HUES6 (cell line): Measurements from ENCODE around the gene MBOAT1.
"Not testable (repeated sequence)": the region's sequence is repeated elsewhere in the genome, so short reads cannot be mapped to it uniquely, and the experiment has no call there.

Experiments used
- H3K27ac ChIP-seq: 2 replicates; pipeline ENCODE4 v1.7.0; 2013; ENCODE audit warnings: low read depth, mild to moderate bottlenecking, low read length, inconsistent platforms
- H3K27me3 ChIP-seq: 2 replicates; pipeline ENCODE4 v1.6.1; 2013; ENCODE audit warnings: low read length; ENCODE audit not compliant: control insufficient read depth, insufficient read depth
- H3K36me3 ChIP-seq: 2 replicates; pipeline ENCODE4 v1.6.1; 2013; ENCODE audit warnings: low read length; ENCODE audit not compliant: control insufficient read depth, insufficient read depth
- H3K4me1 ChIP-seq: 2 replicates; pipeline ENCODE4 v1.6.1; 2013; ENCODE audit warnings: low read length; ENCODE audit not compliant: control insufficient read depth, insufficient read depth
- H3K4me3 ChIP-seq: 2 replicates; pipeline ENCODE4 v1.5.1; 2013; ENCODE audit warnings: low read depth, low read length
- H3K9ac ChIP-seq: one replicate; pipeline ENCODE4 v1.6.1; 2013; ENCODE audit warnings: mild to moderate bottlenecking, low read length
- H3K9me3 ChIP-seq: 2 replicates; pipeline ENCODE4 v1.6.1; 2013; ENCODE audit warnings: low read depth, low read length; ENCODE audit not compliant: control insufficient read depth, insufficient read depth

The MBOAT1 gene

DNA sequence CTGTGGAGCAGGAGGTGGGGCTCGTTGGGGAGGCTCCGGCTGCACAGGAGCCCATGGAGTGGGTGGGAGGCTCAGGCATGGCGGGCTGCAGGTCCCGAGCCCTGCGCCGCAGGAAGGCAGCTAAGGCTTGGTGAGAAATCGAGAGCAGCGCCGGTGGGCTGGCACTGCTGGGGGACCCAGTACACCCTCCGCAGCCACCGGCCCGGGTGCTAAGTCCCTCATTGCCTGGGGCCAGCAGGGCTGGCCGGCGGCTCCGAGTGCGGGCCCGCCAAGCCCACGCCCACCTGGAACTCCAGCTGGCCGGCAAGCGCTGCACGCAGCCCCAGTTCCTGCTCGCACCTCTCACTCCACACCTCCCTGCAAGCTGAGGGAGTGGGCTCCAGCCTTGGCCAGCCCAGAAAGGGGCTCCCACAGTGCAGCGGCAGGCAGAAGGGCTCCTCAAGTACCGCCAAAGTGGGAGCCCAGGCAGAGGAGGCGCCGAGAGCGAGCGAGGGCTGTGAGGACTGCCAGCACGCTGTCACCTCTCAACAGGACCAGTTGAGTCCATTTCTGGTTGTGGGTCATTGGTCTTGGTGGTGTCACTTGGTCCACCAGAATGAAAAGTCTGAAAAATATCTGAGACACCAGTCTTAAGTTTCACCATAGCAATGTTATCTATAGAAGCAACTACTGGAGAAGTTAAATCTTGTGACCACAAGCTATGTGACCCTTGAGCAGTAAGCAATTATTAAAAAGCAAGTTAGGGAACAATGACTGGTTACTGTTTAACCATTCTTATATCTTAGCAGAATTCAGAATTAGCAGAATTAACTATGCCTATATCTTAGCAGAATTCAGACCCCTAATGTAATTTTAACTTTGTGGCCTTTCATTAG lies 32.8 kb upstream of the MBOAT1 start:
- not testable (repeated sequence) for H3K4me3 ChIP-seq, H3K9me3 ChIP-seq, H3K9ac ChIP-seq, H3K27ac ChIP-seq, H3K27me3 ChIP-seq, H3K36me3 ChIP-seq, H3K4me1 ChIP-seq

DNA sequence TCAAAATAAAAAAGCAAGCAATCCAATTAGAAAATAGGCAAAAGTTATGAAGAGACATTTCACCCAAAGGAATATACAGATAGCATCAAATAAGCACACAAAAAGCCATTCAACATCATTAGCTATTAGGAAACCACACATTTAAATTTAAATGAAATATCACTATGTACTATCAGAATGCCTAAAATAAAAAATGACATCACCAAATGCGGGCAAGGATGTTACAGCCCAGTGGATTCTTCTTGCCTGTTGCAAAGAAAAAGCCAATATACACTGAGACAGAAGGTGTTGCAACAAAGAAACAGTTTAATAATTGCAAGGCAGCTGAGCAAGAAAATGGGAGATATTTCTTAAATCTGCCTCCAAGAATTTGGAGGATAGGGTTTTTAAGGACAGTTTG lies 31.0 kb upstream of the MBOAT1 start:
- Histone ChIP-seq H3K9ac (no peak overlapping the region), H3K9me3 (peaks cover 9% of the 10 kb centered on the region; the same call in 1 of the 2 replicates), H3K27ac (no peak overlapping the region), H3K4me1 (peaks cover 4% of the 10 kb centered on the region), H3K36me3 (no peaks in the 10 kb centered on the region), H3K4me3 (no peak overlapping the region), H3K27me3 (no peaks in the 10 kb centered on the region)

DNA sequence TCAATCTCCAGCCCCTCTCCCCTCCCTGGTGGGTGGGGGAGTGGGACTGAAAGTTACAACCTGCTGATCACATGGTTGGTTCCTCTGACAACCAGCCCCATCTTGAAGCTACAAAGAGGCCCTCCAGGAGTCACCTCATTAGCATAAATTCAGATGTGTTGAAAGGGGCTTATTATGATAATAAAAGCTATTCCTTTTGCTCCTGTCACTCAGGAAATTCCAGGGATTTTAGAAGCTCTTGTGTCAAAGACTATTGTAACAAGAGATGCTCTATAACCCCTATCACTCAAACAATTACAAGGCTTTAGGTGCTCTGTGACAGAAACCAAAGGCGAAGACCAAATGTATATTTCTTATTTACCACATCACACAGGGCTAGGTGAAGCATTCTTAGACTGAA lies 30.1 kb upstream of the MBOAT1 start:
- no peak overlapping the region for H3K4me3 ChIP-seq
- no peak overlapping the region for H3K9ac ChIP-seq
- peaks cover 9% of the 10 kb centered on the region; the same call in 1 of the 2 replicates for H3K9me3 ChIP-seq
- no peaks in the 10 kb centered on the region for H3K27me3 ChIP-seq
- H3K27ac ChIP-seq = no peak overlapping the region
- H3K4me1 ChIP-seq = peaks cover 11% of the 10 kb centered on the region
- no peaks in the 10 kb centered on the region for H3K36me3 ChIP-seq

DNA sequence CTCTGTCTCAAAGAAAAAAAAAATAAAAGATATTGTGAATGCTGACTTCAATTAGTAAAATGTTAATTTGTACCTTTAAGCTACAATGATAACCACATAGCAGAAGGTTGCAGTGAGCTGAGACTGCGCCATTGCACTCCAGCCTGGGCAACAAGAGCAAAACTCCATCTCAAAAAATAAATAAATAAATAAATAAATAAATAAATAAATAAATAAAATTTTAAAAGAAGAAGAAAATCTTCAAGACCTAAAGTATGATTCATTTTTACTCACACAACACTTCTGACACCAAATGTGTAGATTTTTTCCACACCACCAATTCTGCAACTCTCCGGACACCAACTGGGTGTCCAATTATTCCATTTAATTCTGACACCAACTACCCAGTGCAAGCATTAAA lies 28.8 kb upstream of the MBOAT1 start:
- no peak overlapping the region for H3K9ac ChIP-seq
- no peak overlapping the region for H3K4me3 ChIP-seq
- H3K9me3 ChIP-seq = peaks cover 9% of the 10 kb centered on the region; the same call in 1 of the 2 replicates
- no peak overlapping the region for H3K27ac ChIP-seq
- peaks cover 11% of the 10 kb centered on the region for H3K4me1 ChIP-seq
- no peaks in the 10 kb centered on the region for H3K27me3 ChIP-seq
- no peaks in the 10 kb centered on the region for H3K36me3 ChIP-seq

DNA sequence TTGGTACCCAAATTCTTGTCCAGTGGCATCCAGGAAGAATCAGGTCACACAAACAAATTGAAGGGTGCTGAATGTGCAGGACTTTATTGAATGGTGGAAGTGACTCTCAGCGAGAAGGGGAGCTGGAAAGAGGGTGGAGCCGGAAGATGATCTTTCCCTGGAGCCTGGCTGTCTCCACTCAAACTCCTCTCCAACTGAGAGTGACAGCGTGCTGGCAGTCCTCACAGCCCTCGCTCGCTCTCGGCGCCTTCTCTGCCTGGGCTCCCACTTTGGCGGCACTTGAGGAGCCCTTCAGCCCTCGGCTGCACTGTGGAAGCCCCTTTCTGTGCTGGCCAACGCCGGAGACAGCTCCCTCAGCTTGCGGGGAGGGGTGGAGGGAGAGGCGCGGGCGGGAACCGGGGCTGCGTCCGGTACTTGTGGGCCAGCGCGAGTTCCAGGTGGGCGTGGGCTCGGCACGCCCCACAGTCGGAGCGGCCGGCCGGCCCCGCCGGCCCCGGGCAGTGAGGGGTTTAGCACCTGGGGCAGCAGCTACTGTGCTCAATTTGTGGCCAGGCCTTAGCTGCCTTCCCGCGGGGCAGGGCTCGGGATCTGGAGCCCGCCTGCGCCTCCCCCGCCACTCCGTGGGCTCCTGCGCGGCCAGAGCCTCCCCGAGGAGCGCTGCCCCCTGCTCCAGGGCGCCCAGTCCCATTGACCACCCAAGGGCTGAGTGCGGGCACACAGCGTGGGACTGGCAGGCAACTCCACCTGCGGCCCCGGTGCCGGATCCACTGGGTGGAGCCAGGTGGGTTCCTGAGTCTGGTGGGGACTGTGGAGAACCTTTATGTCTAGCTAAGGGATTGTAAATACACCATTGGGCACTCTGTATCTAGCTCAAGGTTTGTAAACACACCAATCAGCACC lies 26.7 kb upstream of the MBOAT1 start:
- Histone ChIP-seq H3K4me1 (peaks cover 11% of the 10 kb centered on the region), H3K9ac (no peak overlapping the region)

DNA sequence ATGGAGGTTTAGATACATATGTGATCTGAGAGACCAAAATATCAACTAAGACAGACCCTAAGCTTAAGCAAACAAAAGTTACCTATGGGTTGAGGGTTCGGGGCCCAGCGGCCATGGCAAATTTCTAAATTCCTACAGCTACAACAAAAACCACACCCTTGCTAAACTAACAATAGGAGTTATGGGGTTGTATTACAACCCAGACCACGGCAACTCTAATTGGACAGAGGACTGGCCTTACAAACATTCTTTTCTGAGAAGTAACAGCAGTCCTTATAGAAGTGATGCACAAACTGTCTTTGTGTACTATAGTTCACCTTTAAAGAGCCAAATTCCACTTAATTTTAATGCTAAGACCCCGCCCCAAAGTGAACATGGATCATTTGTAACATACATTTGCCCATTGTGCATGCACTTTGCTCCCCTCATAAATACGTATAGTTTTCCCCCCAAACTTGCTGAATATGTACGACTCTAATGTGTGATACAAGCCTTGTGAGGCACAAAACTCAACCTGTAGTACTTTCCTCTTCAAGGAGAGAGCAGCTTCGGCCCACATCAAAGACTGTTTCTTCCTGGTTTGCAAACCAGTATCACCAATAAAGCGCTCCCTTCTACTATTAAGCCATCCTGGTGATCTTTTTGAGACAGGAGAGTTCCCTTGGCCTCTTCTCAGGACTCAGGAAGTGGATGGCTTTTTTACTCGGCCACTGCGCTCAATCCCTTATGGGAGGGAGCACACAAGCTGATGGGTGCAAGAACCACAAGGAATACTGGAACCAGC lies 25.6 kb upstream of the MBOAT1 start:
- Histone ChIP-seq H3K9ac (no peak overlapping the region), H3K27ac (no peak overlapping the region), H3K4me1 (peaks cover 11% of the 10 kb centered on the region), H3K9me3 (no peaks in the 10 kb centered on the region), H3K36me3 (no peaks in the 10 kb centered on the region), H3K4me3 (no peak overlapping the region), H3K27me3 (no peaks in the 10 kb centered on the region)

More for the DNA sequence above, 26.7 kb upstream of the MBOAT1 start:
- H3K9me3 ChIP-seq = peaks cover 4% of the 10 kb centered on the region; the same call in 1 of the 2 replicates
- no peaks in the 10 kb centered on the region for H3K27me3 ChIP-seq
- H3K27ac ChIP-seq = no peak overlapping the region
- peak overlapping the region; percentile 38; the same call in 1 of the 2 replicates for H3K4me3 ChIP-seq
- H3K36me3 ChIP-seq = no peaks in the 10 kb centered on the region

DNA sequence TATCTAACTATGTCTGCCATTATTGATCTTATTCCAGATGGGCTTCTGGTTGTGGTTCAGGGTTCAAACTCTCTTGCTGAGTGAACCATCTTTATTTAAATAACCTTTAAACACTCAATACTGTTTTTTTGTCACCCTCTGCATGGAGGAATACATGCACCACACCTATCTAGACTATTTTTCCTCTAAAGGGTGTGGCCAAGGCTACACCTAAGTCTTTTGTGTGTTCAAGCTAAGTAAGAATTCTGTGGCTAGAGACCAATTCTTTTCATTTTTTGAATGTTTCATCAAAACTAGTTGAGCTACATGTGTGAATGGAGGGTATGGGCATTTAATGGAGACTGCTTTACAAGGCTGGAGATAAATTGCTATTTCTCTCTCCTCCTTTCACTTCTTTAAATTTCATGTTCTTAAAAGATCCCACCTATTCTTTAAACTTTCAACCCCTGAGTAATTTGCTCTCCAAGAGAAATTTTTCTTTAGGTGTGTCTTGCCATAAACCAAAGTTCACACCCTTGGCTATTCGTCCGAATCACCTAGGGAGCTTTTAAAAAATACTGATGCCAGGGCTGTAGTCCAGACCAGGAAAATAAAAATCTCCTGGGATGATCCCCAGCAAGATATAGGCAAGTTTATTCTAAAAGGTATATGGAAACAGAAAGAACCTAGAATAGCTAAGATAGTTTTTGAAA lies 24.8 kb upstream of the MBOAT1 start:
- no peak overlapping the region for H3K4me3 ChIP-seq
- peaks cover 4% of the 10 kb centered on the region; the same call in 1 of the 2 replicates for H3K9me3 ChIP-seq
- H3K9ac ChIP-seq = no peak overlapping the region
- no peaks in the 10 kb centered on the region for H3K27me3 ChIP-seq
- peaks cover 11% of the 10 kb centered on the region for H3K4me1 ChIP-seq
- no peaks in the 10 kb centered on the region for H3K36me3 ChIP-seq
- H3K27ac ChIP-seq = no peak overlapping the region

DNA sequence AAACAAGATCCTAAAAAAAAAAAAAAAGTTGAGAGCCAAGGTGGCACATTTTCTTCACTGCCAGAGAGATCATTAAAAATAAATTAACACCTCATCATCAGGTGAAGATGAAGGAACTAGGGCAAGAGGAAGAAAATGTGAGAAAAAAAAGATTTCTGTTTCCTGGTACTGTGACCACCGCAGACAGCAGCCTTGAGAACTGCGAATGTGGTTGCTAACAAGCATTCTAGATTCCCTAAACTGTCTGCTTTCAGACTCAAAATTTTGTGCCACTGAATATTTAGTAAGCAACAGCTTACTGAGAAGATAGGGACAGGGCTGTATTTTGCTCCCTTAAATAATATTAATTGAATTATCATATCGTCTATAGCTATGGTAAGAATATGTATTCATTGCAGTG lies 24.1 kb upstream of the MBOAT1 start:
- Histone ChIP-seq H3K4me1 (peaks cover 11% of the 10 kb centered on the region), H3K9me3 (peaks cover 4% of the 10 kb centered on the region; the same call in 1 of the 2 replicates), H3K27me3 (no peaks in the 10 kb centered on the region), H3K36me3 (no peaks in the 10 kb centered on the region), H3K4me3 (no peak overlapping the region), H3K9ac (no peak overlapping the region), H3K27ac (no peak overlapping the region)

DNA sequence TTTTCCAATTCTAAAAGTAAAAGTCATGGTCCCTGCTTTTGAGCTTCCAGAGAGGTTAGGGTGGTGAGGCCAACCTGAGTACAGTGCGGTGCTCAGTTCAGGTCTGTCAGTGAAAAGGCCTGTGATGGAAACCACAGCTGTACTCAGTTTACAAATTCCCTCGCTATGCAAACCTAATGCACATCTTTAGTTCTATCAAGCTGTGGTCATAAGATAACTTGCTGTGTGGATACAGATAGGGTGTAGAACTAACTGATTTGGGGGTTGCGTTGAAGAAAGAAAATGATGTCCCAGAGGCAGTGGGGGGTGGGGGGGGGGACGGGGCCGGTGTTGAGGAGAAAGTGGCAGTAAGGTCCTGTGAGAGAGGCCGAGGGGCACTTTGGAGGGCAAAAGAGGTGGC lies 22.8 kb upstream of the MBOAT1 start:
- no peak overlapping the region for H3K27ac ChIP-seq
- H3K9me3 ChIP-seq = peaks cover 4% of the 10 kb centered on the region; the same call in 1 of the 2 replicates
- peaks cover 11% of the 10 kb centered on the region for H3K4me1 ChIP-seq
- no peaks in the 10 kb centered on the region for H3K36me3 ChIP-seq
- no peaks in the 10 kb centered on the region for H3K27me3 ChIP-seq
- no peak overlapping the region for H3K4me3 ChIP-seq
- H3K9ac ChIP-seq = no peak overlapping the region

DNA sequence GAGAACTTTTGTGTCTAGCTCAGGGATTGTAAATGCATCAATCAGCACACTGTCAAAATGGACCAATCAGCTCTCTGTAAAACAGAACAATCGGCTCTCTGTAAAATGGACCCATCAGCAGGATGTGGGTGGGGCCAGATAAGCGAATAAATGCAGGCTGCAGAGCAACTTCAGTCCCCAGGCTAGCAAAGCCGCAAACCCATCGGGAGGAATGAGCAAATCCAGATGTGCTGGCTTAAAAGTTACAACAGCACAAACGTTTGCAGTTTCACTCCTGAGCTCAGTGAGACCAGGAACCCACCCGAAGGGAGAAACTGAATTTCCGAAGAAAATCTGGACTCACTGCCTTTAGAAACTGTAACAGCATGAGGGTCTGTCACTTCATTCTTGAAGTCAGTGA lies 21.9 kb upstream of the MBOAT1 start:
- H3K9ac ChIP-seq = no peak overlapping the region
- no peaks in the 10 kb centered on the region for H3K36me3 ChIP-seq
- H3K4me3 ChIP-seq = no peak overlapping the region
- no peaks in the 10 kb centered on the region for H3K27me3 ChIP-seq
- no peak overlapping the region for H3K27ac ChIP-seq
- H3K4me1 ChIP-seq = peaks cover 11% of the 10 kb centered on the region
- peaks cover 4% of the 10 kb centered on the region; the same call in 1 of the 2 replicates for H3K9me3 ChIP-seq
